ENCODE measurements around the gene DNMT1. TPM values are rescaled to one million over a fixed set of nuclear protein-coding genes. Genes with fewer than 3 reads are reported as not detected.

DNMT1 gene
- polyA plus RNA-seq, 1 donor from 2014 or later: 58.4 TPM

- no peak overlapping the region for H3K4me3 ChIP-seq (ENCODE audit: low read length)
- no peak overlapping the region for H3K27ac ChIP-seq (ENCODE audit: low read length)
- no peaks in the 10 kb centered on the region for H3F3A ChIP-seq (ENCODE audit: insufficient read depth, low read length, poor library complexity, severe bottlenecking)
- no peaks in the 10 kb centered on the region for H4K20me1 ChIP-seq (ENCODE audit: insufficient read depth)
- H3K4me2 ChIP-seq (ENCODE audit: low read length): no peak overlapping the region
- no peak overlapping the region for H2AFZ ChIP-seq (ENCODE audit: low read depth, low read length)
- no peaks in the 10 kb centered on the region for H3K9me3 ChIP-seq (ENCODE audit: low read length)
- H3K36me3 ChIP-seq (ENCODE audit: insufficient read depth, low read length): no peaks in the 10 kb centered on the region
- H3K9ac ChIP-seq (ENCODE audit: low read length): no peak overlapping the region
- TF ChIP-seq MXI1 (conservative IDR thresholded peaks at IDR 0.05; ENCODE audit: poor library complexity, severe bottlenecking): no peak
- no peak for TF ChIP-seq TAF1 (IDR thresholded peaks at IDR 0.05; ENCODE audit: low read depth)
- no peak for TF ChIP-seq REST (IDR thresholded peaks at IDR 0.05; ENCODE audit: borderline replicate concordance)
- TF ChIP-seq EP300 (conservative IDR thresholded peaks at IDR 0.05; ENCODE audit: poor library complexity, severe bottlenecking): no peak
- TF ChIP-seq CTCF (IDR thresholded peaks at IDR 0.05; ENCODE audit: poor library complexity, severe bottlenecking): no peak
- TF ChIP-seq EZH2 (IDR thresholded peaks at IDR 0.05; ENCODE audit: borderline replicate concordance, insufficient read depth, low read length, poor library complexity, severe bottlenecking): no peak
- no peak for TF ChIP-seq RAD21 (conservative IDR thresholded peaks at IDR 0.05)
- TF ChIP-seq SMC3 (conservative IDR thresholded peaks at IDR 0.05; ENCODE audit: poor library complexity): no peak
- TF ChIP-seq POLR2AphosphoS5 (IDR thresholded peaks at IDR 0.05): no peak
- H3K27me3 ChIP-seq (ENCODE audit: insufficient read depth, low read depth, low read length): no peaks in the 10 kb centered on the region
- no peaks in the 10 kb centered on the region for H3K9me2 ChIP-seq (ENCODE audit: insufficient read depth, low read length)
- H3K79me2 ChIP-seq (replicated peaks; ENCODE audit: insufficient read depth, low read length): no peaks in the 10 kb centered on the region
Measured at GRCh38 chr19:10093295-10094186, 101.2 kb downstream of the DNMT1 start.

GRCh38 chr19:10092648-10093294 is 102.0 kb downstream of the DNMT1 start:
- Histone ChIP-seq H4K20me1 (ENCODE audit: insufficient read depth) (no peaks in the 10 kb centered on the region), H3K9me2 (ENCODE audit: insufficient read depth, low read length) (no peaks in the 10 kb centered on the region), H3K79me2 (replicated peaks; ENCODE audit: insufficient read depth, low read length) (no peaks in the 10 kb centered on the region), H3K27ac (ENCODE audit: low read length) (no peak overlapping the region), H3K4me2 (ENCODE audit: low read length) (no peak overlapping the region), H2AFZ (ENCODE audit: low read depth, low read length) (no peak overlapping the region), H3K27me3 (ENCODE audit: insufficient read depth, low read depth, low read length) (no peaks in the 10 kb centered on the region), H3K9me3 (ENCODE audit: low read length) (no peaks in the 10 kb centered on the region), H3K36me3 (ENCODE audit: insufficient read depth, low read length) (no peaks in the 10 kb centered on the region), H3K4me3 (ENCODE audit: low read length) (no peak overlapping the region), H3F3A (ENCODE audit: insufficient read depth, low read length, poor library complexity, severe bottlenecking) (no peaks in the 10 kb centered on the region), H3K9ac (ENCODE audit: low read length) (no peak overlapping the region)
- TF ChIP-seq EZH2 (IDR thresholded peaks at IDR 0.05; ENCODE audit: borderline replicate concordance, insufficient read depth, low read length, poor library complexity, severe bottlenecking) (no peak), POLR2AphosphoS5 (IDR thresholded peaks at IDR 0.05) (no peak), EP300 (conservative IDR thresholded peaks at IDR 0.05; ENCODE audit: poor library complexity, severe bottlenecking) (no peak), RAD21 (conservative IDR thresholded peaks at IDR 0.05) (no peak), TAF1 (IDR thresholded peaks at IDR 0.05; ENCODE audit: low read depth) (no peak), CTCF (IDR thresholded peaks at IDR 0.05; ENCODE audit: poor library complexity, severe bottlenecking) (no peak), SMC3 (conservative IDR thresholded peaks at IDR 0.05; ENCODE audit: poor library complexity) (no peak), MXI1 (conservative IDR thresholded peaks at IDR 0.05; ENCODE audit: poor library complexity, severe bottlenecking) (no peak), REST (IDR thresholded peaks at IDR 0.05; ENCODE audit: borderline replicate concordance) (no peak)
